ENCODE results near the gene TP53I13. TPM values are rescaled to one million over a fixed set of nuclear protein-coding genes. Genes with fewer than 3 reads are reported as not detected.

The TP53I13 gene
- total and polyA plus RNA-seq, 2 of the 13 experiments (the other 11 are each of a cell fraction or from before 2014, with no cell fraction given), result 16.9 to 25.7 TPM

GRCh38 chr17:29574732-29575510 is 6.4 kb downstream of the TP53I13 start (continued):
- TF ChIP-seq ELK4 (CRISPR knock-in tag; IDR thresholded peaks at IDR 0.05; ENCODE audit: borderline replicate concordance), result no peak
- TF ChIP-seq ZNF614 (CRISPR knock-in tag; IDR thresholded peaks at IDR 0.05; ENCODE audit: borderline replicate concordance), result peak; percentile 72; the same call in 1 of the 2 replicates
- TF ChIP-seq ZNF609 (CRISPR knock-in tag; IDR thresholded peaks at IDR 0.05; ENCODE audit: borderline replicate concordance), result peak; percentile 87
- no peak for TF ChIP-seq MEIS2 (CRISPR knock-in tag; IDR thresholded peaks at IDR 0.05)
- no peak for TF ChIP-seq ZNF337 (CRISPR knock-in tag; IDR thresholded peaks at IDR 0.05; ENCODE audit: borderline replicate concordance, low read depth)
- TF ChIP-seq ZNF407 (CRISPR knock-in tag; IDR thresholded peaks at IDR 0.05; ENCODE audit: not compliant biosample characterization), result no peak
- no peak for TF ChIP-seq ZNF275 (CRISPR knock-in tag; IDR thresholded peaks at IDR 0.05; ENCODE audit: borderline replicate concordance)
- TF ChIP-seq ZNF496 (CRISPR knock-in tag; IDR thresholded peaks at IDR 0.05; ENCODE audit: insufficient replicate concordance), result no peak
- TF ChIP-seq ZNF564 (CRISPR knock-in tag; IDR thresholded peaks at IDR 0.05), result peak; percentile 87

All from HepG2 (cell line).